MM.1S (cell line): ENCODE results near the gene MOB3B.

Source experiments
- CTCF ChIP-seq: fragments of 300-600 bp; sonication (generic); IDR thresholded peaks from 2 replicates; pipeline ENCODE4 v1.5.1; 2016; ENCODE audit warnings: antibody characterized with exemption, low read length, mixed read lengths
- EZH2 ChIP-seq: fragments of 300-600 bp; sonication (generic); optimal IDR thresholded peaks from 2 replicates; pipeline ENCODE3; 2017; ENCODE audit warnings: low read depth, mild to moderate bottlenecking, antibody characterized with exemption, low read length, mixed read lengths
- EZH2phosphoT487 ChIP-seq: fragments of 300-600 bp; sonication (generic); IDR thresholded peaks from 2 replicates; pipeline ENCODE4 v1.6.1; 2018; ENCODE audit warnings: antibody characterized with exemption, low read length

- TF ChIP-seq EZH2 (no peak), CTCF (no peak), EZH2phosphoT487 (no peak)
Observed at GRCh38 chr9:27497883-27498417, 31.7 kb downstream of the MOB3B start.
